HS-5 (cell line): ENCODE data around the gene KRTAP9-4.
"Not testable (repeated sequence)": the region's sequence is repeated elsewhere in the genome, so short reads cannot be mapped to it uniquely, and the experiment has no call there.

ENCODE experiments used
- DNase-seq: peaks from one replicate; pipeline ENCODE4 v3.0.0-alpha.2; 2012; ENCODE audit warnings: low read depth

Gene KRTAP9-4

GRCh38 chr17:41265078-41265477, 15.6 kb downstream of the KRTAP9-4 start, which contains the start of gene KRTAP9-6:
KRTAP9-6 (plus strand) TSS chr17:41265378; CDS start chr17:41265378, 0 bp downstream.
- no peak for DNase-seq

DNA sequence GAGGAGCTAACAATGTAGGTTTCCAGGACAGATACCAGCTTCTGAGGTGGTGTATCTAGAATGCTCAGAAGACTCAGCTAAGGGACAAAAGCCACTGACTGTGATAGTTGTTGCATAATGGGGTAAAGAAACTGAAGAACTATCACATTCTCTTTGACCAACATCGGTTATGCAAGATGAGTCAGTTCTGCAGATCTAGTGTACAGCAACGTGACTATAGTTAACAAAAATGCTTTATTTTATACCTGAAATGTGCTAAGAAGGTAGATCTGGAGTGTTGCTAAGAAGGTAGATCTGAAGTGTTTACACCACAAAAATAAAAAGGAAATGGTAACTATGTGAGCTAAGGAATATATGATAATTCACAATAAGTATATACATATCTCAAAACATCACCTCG, 18.2 kb downstream of the KRTAP9-4 start:
- DNase-seq = no peak

DNA sequence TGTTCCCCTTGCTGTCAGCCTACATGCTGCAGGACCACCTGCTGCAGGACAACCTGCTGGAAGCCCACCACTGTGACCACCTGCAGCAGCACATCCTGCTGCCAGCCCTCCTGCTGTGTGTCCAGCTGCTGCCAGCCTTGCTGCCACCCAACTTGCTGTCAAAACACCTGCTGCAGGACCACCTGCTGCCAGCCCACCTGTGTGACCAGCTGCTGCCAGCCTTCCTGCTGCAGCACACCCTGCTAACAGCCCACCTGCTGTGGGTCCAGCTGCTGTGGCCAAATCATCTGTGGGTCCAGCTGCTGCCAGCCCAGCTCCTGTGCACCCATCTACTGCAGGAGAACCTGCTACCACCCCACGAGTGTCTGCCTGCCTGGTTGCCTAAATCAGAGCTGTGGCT, 21.8 kb downstream of the KRTAP9-4 start:
- DNase-seq = not testable (repeated sequence)

DNA sequence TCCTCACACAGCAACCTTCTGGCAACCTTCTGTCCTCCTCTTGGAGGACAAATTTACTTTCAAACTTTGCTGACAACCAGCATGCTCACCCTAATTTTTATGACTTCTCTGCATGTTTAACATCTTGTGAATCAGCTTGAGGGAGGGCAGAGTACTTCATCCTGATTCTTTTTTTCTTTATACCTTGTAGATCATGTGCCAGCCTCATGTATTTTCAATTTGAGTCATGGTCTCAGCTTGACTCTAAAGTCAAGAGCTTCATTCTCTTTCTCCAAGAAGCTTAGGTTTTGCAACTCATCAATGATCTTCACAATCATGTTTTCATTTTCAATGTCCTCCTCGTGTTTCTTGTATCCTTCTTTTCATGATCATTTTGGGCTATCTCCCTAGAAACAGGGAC, 22.4 kb downstream of the KRTAP9-4 start:
- DNase-seq = no peak

GRCh38 chr17:41275648-41276190, 26.2 kb downstream of the KRTAP9-4 start, which contains the start of gene KRTAP9-7:
KRTAP9-7 (plus strand) TSS chr17:41275698; CDS start chr17:41275698, 0 bp downstream.
- DNase-seq = not testable (repeated sequence)

- DNase-seq = no peak
These were observed 28.9 kb downstream of the KRTAP9-4 start for GRCh38 chr17:41278176-41278955.

GRCh38 chr17:41284043-41284442, 34.6 kb downstream of the KRTAP9-4 start:
- no peak for DNase-seq

- no peak for DNase-seq
These were observed 35.1 kb downstream of the KRTAP9-4 start for GRCh38 chr17:41284546-41284945.

- no peak for DNase-seq
These were observed 37.6 kb downstream of the KRTAP9-4 start for GRCh38 chr17:41287050-41287449.

DNA sequence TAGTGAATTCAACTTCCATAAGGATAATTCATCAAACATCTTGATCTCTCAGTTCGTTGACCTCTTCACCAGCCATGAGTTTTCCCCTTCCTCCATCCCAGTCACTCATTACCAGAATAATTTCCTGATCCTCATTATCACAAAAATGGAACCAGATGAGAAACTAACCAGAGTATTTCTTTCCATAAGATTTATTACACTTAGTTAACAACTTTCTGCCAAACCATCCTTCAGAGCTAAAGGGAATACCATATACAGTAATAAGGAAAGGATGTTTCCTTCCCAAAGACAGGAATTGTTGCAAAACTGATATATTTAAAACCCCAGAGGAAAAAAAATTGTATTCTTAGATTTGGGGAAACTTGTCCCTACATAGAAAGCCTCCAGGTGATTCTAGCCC, 44.5 kb downstream of the KRTAP9-4 start:
- DNase-seq = no peak

DNA sequence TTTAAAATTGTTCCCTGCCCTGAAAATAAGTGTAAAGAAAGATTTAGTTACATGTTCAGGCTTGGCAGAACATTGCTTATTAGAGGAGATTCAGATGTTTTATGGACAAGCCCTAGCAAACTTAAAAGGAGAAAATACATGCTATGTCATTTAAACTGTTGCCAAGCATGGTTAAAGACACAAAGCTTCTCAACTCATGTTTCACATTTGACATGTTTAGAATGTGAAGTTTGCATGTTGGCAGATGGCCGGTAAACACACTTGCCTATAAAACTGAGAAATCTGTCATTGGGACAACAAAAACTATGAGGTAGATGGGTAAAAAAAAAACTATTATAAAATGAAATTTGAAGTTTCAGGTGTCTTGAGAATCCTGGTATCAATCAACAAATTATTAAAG, 47.4 kb downstream of the KRTAP9-4 start:
- DNase-seq = no peak

GRCh38 chr17:41298458-41299135, 49.1 kb downstream of the KRTAP9-4 start:
- DNase-seq = no peak
